GM18511 (cell line): ENCODE data around the gene GDPD5.
A peak's percentile ranks its signal among the peaks of the same experiment; 100 is the strongest.
"Not testable (repeated sequence)": the region's sequence is repeated elsewhere in the genome, so short reads cannot be mapped to it uniquely, and the experiment has no call there.

Experiments
- ATAC-seq: cut with Tn5 transposase; IDR thresholded peaks from one replicate; pipeline ENCODE4 v1.9.1; 2021; ENCODE audit warnings: mild to moderate bottlenecking, moderate library complexity; ENCODE audit not compliant: unreplicated experiment

The GDPD5 gene

DNA sequence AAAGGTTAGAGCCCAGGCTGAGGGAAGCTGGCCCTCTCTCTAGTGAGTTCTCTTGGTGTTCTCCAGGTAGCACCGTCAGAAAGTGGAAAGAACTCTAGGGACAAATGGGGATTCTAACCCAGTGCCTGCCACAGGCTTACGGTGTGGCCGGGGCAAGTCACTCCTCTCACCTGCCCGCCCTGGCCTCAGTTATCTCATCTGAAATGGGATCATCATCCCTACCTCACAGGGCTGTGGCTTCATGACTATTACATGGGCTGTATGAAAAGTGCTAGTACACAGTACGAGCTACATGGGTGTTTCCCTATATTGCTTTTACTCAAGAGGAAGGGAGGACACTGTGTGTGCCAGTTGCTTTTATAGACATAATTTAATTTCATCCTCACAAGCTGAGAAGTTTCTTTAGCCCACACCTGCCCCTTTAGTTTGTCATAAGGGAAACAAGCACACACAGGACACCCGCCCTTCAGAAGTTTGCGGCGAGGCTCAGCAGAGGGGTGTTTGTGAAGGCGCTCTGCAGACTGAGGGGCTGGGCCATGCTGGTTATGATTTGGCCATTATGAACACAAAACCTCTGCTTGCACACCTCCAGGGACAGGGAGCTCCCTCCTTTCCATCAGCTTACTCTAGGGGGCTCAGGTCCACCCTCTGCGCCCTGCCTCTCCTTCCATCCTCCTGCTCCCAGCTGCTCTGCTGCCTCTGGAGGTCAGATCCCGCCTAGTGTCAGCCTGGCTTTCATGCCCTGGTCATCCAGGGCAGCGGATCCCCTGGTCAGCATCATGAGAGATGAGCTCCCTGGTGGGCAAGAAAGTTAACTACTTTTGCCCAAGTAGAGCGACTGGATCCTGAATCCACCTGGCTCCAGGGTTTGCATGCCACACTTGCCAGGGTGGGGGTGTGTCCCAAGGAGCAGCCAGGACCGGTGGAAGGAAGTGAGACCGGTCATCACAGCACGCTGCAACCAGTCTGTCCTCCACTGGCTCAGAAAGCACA lies 93.9 kb downstream of the GDPD5 start:
- ATAC-seq, result no peak

DNA sequence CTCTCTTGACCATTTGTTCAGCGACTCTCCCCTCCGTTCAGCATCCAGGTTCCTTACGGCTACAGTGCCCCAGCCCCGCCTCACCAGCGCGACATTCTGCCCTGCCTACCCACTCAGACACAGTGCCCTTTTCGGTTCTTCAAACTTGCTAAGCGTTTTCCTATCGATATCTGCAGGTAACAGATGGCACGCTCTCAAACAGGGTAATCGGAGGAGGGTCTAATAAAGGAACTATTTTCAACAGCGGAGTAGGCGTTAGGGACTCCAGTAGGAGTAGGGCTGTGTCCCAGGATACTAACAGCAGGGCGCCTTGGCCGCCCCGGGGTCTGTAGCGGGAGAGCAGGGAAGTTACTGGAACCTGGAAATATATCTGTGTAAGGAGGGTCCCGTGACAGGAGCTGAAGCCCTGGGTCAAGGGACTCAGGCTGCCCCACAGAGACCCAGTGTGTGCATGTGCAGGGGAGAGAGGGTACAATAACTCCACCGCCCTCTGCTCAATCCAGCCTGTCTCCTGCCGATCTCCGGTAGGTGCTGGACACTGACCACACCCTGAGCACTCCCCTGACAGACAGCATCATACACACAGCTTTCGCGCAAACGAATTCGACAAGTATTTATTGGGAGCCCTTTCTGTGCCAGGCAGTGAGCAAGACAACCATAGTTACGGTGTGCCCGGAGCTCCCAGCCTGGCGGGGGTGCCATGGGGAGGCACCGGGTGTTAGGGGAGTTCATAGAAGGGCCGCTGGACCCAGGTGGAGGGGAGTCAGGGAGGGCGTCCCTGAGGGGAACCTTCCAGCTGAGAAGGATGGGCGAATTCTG lies 94.8 kb downstream of the GDPD5 start:
- no peak for ATAC-seq

- ATAC-seq, result peak; percentile 41
These were observed 95.6 kb downstream of the GDPD5 start for GRCh38 chr11:75429902-75430713.

- no peak for ATAC-seq
These were observed 96.2 kb downstream of the GDPD5 start for GRCh38 chr11:75429641-75429901.

- ATAC-seq, result no peak
These were observed 96.6 kb downstream of the GDPD5 start for GRCh38 chr11:75428989-75429640.

DNA sequence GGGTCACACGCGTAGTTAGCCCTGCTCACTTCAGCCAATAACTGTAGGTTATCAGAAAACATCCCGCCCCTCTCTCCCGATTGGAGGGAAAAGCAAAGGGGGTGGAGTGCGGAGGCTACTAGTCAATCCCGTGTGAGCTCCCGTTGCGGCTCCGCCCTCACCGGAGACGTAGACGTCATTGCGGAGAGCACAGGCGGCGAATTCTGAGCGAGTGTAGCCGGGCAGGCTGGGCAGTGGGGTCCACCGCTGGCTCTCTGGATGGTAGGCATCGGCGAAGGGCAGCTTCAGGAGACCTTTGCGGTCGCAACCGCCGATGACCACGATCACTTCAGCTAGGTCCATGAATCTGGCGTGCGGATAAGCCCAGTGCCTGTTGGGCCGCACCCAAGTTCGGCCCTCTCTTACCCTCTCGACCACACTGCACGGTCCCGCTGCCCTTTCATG lies 97.4 kb downstream of the GDPD5 start:
- ATAC-seq, result peak; percentile 84

DNA sequence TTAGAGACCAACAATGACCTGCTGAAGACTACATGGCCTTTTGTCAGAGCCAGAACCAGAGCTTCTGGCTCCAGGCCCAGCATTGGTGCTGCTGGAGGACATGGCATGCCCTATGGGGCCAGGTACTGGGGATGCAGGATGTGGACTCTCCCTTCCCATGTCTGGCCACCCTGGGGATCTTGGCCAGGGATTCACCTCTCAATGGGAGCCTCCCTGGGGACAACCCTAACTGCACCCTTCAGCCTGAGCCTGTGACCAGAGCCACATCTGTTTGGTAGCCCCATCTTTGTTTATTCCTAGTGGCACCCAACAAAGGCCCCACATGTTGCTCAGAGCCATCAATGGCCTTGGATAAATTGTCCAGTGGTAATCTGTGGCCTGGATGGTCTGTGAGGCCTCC lies 98.6 kb downstream of the GDPD5 start:
- no peak for ATAC-seq

DNA sequence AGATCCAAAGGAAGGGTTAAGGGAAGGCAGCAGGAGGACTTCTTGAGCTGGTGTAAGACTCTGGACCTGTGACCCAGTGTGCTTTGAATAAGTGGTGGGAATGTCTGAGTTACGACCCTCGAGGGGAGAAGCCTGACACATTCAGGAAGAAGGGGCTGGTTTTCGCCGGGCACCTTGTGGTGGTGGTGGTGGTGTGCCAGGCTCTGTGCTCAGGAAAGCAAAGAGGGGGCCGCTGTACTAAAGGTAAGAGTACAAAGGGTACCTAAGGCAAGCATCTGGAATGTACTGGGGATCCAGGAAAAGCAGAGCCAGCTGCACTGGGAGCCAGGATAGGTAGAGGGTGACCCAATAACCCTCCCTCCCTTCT lies 99.0 kb downstream of the GDPD5 start:
- ATAC-seq, result no peak

DNA sequence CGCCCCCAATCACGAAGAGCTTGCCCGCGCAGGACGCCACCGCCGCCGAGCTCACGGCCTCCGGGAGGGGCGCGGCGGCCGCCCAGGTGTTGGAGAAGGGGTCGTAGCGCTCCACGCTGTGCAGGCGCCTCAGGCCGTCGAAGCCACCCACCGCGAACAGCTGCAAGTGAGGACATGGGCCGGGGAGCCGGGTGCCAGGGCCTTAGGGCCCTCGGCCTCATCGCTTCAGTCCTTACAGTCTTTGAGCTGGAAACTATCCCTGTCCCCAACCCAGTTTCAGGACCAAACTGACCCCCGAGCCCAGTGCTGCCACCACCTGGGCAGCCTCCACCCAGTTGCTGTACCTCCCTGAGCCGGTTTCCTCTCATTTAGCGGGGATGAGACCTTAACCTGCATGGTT lies 100.3 kb downstream of the GDPD5 start:
- no peak for ATAC-seq

GRCh38 chr11:75424396-75424795 lies 101.3 kb downstream of the GDPD5 start:
- no peak for ATAC-seq

GRCh38 chr11:75423721-75424120 lies 102.0 kb downstream of the GDPD5 start:
- no peak for ATAC-seq

GRCh38 chr11:75422248-75423231 lies 103.2 kb downstream of the GDPD5 start:
- ATAC-seq, result no peak

DNA sequence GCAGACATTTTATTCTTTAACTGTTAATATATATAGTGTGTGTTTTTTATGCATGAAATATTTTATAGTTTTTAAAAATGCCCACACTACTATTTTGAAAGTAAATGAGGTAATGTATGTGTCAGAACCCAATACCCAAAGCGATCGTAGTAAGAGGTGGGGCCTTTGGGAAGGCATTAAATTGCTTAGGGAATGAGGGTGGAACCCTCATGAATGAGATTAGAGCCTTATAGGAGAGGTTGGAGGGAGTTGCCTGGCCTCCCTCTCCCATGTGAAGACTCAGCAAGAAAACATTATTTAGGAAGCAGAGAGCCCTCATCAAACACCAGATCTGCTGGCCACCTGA lies 103.9 kb downstream of the GDPD5 start:
- no peak for ATAC-seq

GRCh38 chr11:75421035-75421602 lies 104.6 kb downstream of the GDPD5 start:
- no peak for ATAC-seq

DNA sequence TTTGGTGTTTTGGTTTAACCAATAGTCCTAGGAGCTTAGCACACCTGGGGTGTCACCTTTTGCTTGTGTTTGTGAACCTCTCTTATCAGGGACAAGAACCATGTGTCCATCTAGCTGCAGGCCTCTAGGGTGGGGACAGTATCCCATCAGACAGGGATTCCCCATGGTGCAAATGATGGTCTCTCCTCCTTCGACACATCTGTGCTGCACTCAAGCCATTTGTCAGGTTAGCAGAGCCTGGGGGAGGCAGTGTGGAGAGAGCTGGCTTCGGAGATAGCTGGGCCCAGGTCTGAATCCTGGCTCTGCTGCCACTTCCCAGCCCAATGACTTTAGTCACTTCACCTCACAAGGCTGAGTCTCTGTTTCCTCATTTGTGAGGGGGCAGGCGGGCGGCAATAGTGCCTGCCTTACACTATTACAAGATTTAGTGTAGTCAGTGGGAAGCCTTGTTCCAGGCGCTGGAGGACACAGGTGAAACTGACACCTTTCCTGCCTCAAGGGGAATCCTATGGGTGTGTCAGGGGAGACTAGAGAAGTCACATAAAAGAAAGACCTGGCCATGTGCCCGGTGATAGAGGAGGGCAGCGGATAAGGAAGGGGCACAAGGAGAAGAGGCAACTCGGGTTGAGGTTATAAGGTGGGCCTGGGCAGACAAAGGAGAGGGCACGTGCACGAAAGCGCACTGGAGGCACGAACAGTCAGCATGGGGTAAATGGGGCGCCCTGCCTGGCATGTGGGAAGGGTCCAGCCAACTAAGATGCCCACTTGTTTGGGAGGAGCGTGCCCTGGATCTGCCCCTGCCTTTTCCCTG lies 105.3 kb downstream of the GDPD5 start:
- no peak for ATAC-seq

GRCh38 chr11:75413864-75414263 lies 111.9 kb downstream of the GDPD5 start:
- no peak for ATAC-seq

GRCh38 chr11:75413146-75413545 lies 112.6 kb downstream of the GDPD5 start:
- not testable (repeated sequence) for ATAC-seq

GRCh38 chr11:75409971-75410370 lies 115.8 kb downstream of the GDPD5 start:
- not testable (repeated sequence) for ATAC-seq

DNA sequence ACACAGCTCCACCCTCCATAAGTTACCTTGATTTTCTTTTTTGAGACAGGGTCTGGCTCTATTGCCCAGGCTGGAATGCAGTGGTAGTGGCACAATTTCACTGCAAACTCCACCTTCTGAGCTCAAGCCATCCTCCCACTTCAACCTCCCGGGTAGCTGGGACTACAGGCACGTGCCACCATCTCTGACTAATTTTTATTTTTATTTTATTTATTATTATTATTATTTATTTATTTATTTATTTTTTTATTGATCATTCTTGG lies 116.9 kb downstream of the GDPD5 start:
- ATAC-seq, result no peak
